Activated gamma-delta T cell treated with anti-CD3 and anti-CD28 coated beads, Interleukin-2, amount 50 U/mL, for 16 hours (primary cell): ENCODE data around the gene RSPO4.
"Not testable (repeated sequence)": the region's sequence is repeated elsewhere in the genome, so short reads cannot be mapped to it uniquely, and the experiment has no call there.

Source experiments
- DNase-seq: peaks from one replicate; pipeline ENCODE4 v3.0.0-alpha.2; 2020; ENCODE audit warnings: low read depth

RSPO4 gene

DNA sequence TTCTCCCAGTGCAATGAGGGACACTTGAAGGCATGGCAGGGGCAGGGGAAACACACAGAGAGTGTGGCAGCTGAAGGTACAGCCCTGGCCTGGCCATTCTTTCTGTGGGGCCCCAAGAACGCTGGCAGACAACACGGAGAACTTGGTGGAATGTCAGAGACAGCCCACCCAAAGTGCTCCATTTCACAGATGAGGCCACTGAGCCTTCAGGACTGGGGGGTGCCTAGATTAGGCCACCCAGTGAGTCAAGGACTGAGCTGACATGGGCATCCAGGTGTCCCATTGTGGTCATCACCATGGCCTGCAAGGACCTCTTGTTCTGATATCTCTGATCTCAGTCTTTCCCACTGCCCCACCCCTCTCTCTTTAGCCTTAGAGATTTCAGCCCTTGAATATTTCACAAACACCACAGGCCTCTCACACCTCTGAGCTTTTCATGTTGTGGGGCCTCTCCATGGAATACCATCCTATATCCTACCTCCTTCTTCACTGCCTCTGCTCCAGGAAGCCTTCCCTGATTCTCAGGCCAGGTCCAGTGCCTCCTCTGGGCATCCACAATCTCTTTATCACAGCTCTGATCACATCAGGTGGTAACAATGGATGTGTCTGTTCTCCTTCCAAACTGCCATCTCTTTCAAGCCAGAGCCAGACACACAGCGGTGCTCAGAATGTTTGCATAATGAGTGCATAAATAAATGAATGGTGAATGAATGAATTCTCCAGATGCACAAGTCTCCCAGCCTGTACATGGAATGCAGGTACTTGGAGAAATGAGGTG, 2.0 kb upstream of the RSPO4 start:
- no peak for DNase-seq

- no peak for DNase-seq
Measured at GRCh38 chr20:1002682-1003561, 811 bp upstream of the RSPO4 start.

DNA sequence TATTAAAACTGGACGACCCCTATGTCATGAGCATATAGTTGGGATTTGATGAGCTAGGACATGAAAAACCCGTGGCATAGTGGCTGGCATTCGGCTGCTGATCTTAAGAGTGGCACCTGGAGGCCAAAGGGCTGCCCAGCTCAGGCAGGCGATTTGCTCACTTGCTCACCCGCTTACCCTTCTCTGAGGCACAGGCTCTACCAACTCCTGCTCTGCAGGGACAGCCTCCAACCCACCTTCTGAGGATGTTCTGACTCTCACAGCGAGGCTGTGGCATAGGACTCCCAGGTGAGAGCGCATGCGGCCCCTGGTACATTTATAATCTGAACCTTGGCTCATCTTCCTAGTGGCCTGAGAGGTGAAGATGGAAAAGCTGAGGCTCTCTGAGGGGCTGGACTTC, 995 bp downstream of the RSPO4 start:
- no peak for DNase-seq

GRCh38 chr20:998231-998830, 3.8 kb downstream of the RSPO4 start:
- DNase-seq = no peak

DNA sequence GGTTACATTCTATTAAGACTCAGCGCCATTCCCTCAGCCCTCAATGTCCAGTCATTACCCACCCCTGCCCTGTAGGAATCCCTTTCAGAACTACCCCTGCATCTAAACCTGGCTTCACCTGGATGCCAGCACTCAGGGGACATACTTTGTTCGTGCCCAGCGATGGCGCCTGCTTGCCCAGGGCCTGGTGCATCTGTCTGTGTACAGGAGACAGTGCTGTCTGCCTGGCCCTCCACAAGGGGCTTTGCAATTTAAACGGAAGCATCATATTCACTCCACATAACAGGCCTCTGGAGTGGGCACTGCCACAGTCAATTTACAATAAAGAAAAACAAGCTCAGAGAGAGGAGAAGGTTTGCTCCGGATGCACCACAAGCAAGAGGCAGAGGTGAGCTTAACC, 4.6 kb downstream of the RSPO4 start:
- DNase-seq = no peak

- DNase-seq = no peak
Measured at GRCh38 chr20:997016-997415, 5.1 kb downstream of the RSPO4 start.

- no peak for DNase-seq
Measured at GRCh38 chr20:995170-995569, 6.9 kb downstream of the RSPO4 start.

DNA sequence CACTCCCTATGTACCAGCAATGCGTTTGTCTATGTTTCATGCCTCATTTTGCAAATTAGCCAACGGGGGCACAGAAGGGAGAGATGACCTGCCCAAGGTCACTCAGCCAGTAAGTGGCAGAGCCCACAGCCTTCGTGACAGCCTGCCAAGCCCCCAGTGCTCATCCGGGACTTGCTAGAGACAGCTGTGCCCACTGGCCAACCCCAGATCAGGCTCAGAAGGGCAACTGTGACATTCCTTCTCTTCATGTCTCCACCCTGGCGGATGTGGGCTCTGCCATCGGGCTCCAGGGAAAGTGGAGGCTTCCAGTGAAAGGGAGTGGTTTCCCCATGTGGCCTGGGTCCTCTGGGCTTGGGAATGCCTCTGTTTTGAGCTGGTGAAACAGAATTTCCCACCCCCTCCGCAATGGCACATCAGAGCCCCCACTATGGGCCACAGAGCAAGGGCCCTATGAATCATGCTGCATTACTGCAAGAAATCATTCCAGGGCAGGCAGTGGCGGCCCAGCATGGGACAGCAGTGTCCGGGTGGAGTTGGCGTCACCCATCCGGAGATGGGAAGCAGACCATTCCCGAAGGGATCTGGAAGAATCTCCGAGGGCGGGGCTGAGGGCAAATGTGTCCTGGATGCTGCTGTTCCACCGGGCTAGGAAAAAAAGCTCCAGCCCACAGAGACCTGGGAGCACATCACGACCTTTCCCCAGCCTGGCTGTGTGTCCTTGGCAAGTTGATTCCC, 9.1 kb downstream of the RSPO4 start:
- no peak for DNase-seq

- DNase-seq = no peak
Measured at GRCh38 chr20:991850-992249, 10.3 kb downstream of the RSPO4 start.

- no peak for DNase-seq
Measured at GRCh38 chr20:990293-990959, 11.7 kb downstream of the RSPO4 start.

DNA sequence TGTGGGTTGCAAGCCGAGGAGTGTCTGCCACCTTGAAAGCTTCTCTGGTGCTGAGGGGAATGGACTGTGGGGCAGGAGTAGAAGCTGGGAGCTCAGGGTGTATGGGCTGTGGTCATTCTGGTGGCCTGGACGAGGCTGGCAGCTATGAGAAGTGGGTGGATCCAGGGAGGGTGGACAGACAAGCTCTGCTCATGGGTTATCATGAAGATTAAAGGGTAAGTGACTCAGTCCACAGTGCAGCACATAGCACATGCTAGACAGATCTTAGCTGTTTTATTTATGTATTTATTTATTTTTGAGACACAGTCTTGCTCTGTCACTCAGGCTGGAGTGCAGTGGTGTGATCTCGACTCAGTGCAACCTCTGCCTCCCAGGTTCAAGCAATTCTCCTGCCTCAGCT, 13.8 kb downstream of the RSPO4 start:
- DNase-seq = no peak

GRCh38 chr20:987677-988076, 14.4 kb downstream of the RSPO4 start:
- no peak for DNase-seq

GRCh38 chr20:986733-987355, 15.3 kb downstream of the RSPO4 start:
- DNase-seq = no peak

DNA sequence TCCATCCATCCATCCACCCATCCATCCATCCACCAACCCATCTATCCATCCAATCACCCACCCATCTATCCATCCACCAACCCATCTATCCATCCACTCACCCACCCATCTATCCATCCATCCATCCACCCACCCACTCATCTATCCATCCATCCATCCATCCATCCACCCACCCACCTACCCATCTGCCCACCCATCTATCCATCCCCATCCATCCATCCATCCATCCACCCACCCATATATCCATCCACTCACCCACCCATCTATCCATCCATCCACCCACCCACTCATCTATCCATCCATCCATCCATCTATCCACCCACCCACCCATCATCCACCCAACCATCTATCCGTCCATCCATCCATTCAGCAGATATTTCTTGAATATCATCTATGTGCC, 17.1 kb downstream of the RSPO4 start:
- DNase-seq = not testable (repeated sequence)

DNA sequence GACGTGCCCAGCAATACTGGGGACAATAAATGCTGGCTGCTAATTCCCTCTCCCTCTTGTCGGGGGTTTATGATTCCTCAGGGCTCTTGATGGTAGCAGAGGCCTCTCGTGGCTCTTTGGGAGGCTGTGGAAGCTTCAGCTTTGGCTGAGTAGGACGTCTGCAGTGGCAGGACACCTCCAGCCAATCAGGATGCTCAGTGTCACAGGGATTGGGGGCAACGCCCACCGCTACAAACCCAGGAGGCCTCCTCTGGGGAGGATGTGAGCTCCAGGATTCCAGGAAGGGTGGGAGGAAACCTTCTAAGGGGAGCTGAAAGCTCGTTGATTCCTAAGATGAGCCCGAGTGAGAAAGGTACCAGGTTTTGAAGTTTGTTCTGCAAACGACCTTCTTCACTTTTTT, 19.4 kb downstream of the RSPO4 start:
- DNase-seq = no peak

- DNase-seq = no peak
Measured at GRCh38 chr20:977021-977420, 25.1 kb downstream of the RSPO4 start.

- DNase-seq = no peak
Measured at GRCh38 chr20:976033-976432, 26.1 kb downstream of the RSPO4 start.

GRCh38 chr20:973785-974194, 28.3 kb downstream of the RSPO4 start:
- DNase-seq = no peak

- no peak for DNase-seq
Measured at GRCh38 chr20:972256-972655, 29.9 kb downstream of the RSPO4 start.

DNA sequence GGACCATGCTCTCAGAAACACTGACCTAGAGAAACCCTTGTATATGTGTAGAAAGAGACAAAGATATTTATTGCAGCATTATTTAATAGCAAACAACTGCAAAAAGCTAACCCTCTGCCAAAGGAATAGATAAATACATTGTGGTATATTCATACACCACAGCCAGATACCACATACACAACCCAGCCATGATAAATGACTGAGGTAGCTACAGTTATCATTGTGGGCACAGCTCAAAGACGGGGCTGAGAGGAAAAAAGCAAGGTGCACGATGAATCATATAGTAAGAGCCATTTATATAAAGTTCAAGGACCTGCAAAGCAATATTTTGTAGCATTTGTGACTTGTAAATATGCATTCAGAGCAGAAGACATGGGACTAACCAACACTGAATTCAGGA, 30.8 kb downstream of the RSPO4 start:
- no peak for DNase-seq

GRCh38 chr20:969868-970267, 32.2 kb downstream of the RSPO4 start:
- no peak for DNase-seq
